GM23248 (cell line): ENCODE measurements around the gene LBR.

Experiments used
- EZH2 ChIP-seq: fragments of 200-600 bp; sonication (generic); IDR thresholded peaks from 2 replicates; pipeline ENCODE4 v1.6.1; 2018; ENCODE audit warnings: antibody characterized with exemption, mild to moderate bottlenecking; ENCODE audit not compliant: insufficient read depth, poor library complexity, severe bottlenecking
- EZH2phosphoT487 ChIP-seq: fragments of 200-600 bp; sonication (generic); IDR thresholded peaks from 2 replicates; pipeline ENCODE4 v1.6.1; 2018; ENCODE audit warnings: antibody characterized with exemption, moderate library complexity, mild to moderate bottlenecking, low read depth; ENCODE audit not compliant: insufficient read depth

DNA sequence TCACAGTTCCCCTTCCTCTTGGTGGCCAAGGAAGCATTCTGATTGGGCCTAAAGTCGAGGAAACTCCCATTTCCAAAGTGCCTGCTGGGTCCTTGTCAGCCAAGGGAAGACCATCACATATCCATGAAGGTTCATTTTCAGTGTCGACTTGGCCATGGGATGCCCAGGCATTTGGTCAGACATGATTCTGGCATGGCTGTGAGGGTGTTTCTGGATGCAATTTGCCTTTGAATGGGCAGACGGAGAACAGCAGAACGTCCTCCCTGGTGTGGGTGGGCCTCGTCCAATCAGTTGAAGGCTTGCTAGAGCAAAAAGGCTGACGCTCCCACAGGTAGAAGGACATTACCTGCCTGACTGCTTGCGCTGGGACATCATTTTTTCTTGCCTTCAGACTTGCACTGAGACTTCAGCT, 48.3 kb upstream of the LBR start:
- TF ChIP-seq EZH2 = no peak
- TF ChIP-seq EZH2phosphoT487 = no peak
